HepG2 (cell line): ENCODE results near the gene CD2AP. TPM values are rescaled to one million over a fixed set of nuclear protein-coding genes. Genes with fewer than 3 reads are reported as not detected.

Experiments
- AGO1 ChIP-seq: fragments of 200-400 bp; formaldehyde crosslinking; IDR thresholded peaks from 2 replicates; pipeline ENCODE4 v1.6.1; 2017; ENCODE audit warnings: mild to moderate bottlenecking, low read depth, low read length, moderate library complexity; ENCODE audit not compliant: poor library complexity, severe bottlenecking
- ASH2L ChIP-seq: fragments of 300-600, 200-600 bp; sonication (generic); IDR thresholded peaks from 2 replicates; pipeline ENCODE4 v1.7.0; 2017; ENCODE audit warnings: low read depth, mild to moderate bottlenecking, moderate library complexity, mixed read lengths, low read length; ENCODE audit not compliant: insufficient read length
- DNMT1 ChIP-seq: sonication (generic); formaldehyde crosslinking; IDR thresholded peaks from 2 replicates; pipeline ENCODE4 v1.5.1; 2020; ENCODE audit warnings: mild to moderate bottlenecking, missing genetic modification reagents
- ELF4 ChIP-seq: sonication (generic); formaldehyde crosslinking; IDR thresholded peaks from 2 replicates; pipeline ENCODE4 v1.5.0; 2020; ENCODE audit warnings: missing genetic modification reagents, mild to moderate bottlenecking, moderate library complexity, borderline replicate concordance
- FLYWCH1 ChIP-seq: sonication (generic); formaldehyde crosslinking; IDR thresholded peaks from 2 replicates; pipeline ENCODE4 v1.8.1; 2023; ENCODE audit warnings: mild to moderate bottlenecking, missing genetic modification reagents
- GTF3A ChIP-seq: sonication (generic); formaldehyde crosslinking; conservative IDR thresholded peaks from 2 replicates; pipeline ENCODE4 v1.4.0; 2020; ENCODE audit warnings: mild to moderate bottlenecking, missing genetic modification reagents
- HNRNPK ChIP-seq: fragments of 200-400 bp; formaldehyde crosslinking; IDR thresholded peaks from 2 replicates; pipeline ENCODE4 v1.6.1; 2018; ENCODE audit warnings: low read length, low read depth, moderate library complexity, mild to moderate bottlenecking; ENCODE audit not compliant: poor library complexity, severe bottlenecking
- JUNB ChIP-seq: sonication (generic); formaldehyde crosslinking; IDR thresholded peaks from 2 replicates; pipeline ENCODE4 v1.8.0; 2022; ENCODE audit warnings: missing genetic modification reagents, mild to moderate bottlenecking, borderline replicate concordance
- LBX2 ChIP-seq: sonication (generic); formaldehyde crosslinking; IDR thresholded peaks from 2 replicates; pipeline ENCODE4 v1.5.0; 2020; ENCODE audit warnings: missing genetic modification reagents, mild to moderate bottlenecking, borderline replicate concordance
- POLR2G ChIP-seq: fragments of 200-400 bp; formaldehyde crosslinking; IDR thresholded peaks from 2 replicates; pipeline ENCODE4 v1.6.1; 2018; ENCODE audit warnings: mild to moderate bottlenecking, low read depth, low read length, moderate library complexity
- RNF219 ChIP-seq: sonication (generic); formaldehyde crosslinking; IDR thresholded peaks from 2 replicates; pipeline ENCODE4 v1.5.0; 2020; ENCODE audit warnings: mild to moderate bottlenecking, missing genetic modification reagents
- SRF ChIP-seq: IDR thresholded peaks from 2 replicates; pipeline ENCODE4 v1.6.1; 2011; ENCODE audit warnings: mild to moderate bottlenecking, low read depth, low read length, moderate library complexity
- TFAP4 ChIP-seq: sonication (generic); IDR thresholded peaks from 2 replicates; pipeline ENCODE4 v1.6.1; 2016; ENCODE audit warnings: low read depth, borderline replicate concordance
- ZFP1 ChIP-seq: IDR thresholded peaks from 2 replicates; pipeline ENCODE4 v1.6.1; 2016
- ZNF282 ChIP-seq: fragments of 450-650 bp; IDR thresholded peaks from 2 replicates; pipeline ENCODE4 v1.6.1; 2018; ENCODE audit not compliant: partially characterized antibody
- ZNF383 ChIP-seq: sonication (generic); formaldehyde crosslinking; IDR thresholded peaks from 2 replicates; pipeline ENCODE4 v1.4.0; 2020; ENCODE audit warnings: missing genetic modification reagents, mild to moderate bottlenecking, borderline replicate concordance
- ZNF546 ChIP-seq: sonication (generic); formaldehyde crosslinking; conservative IDR thresholded peaks from 2 replicates; pipeline ENCODE4 v1.8.1; 2023; ENCODE audit warnings: mild to moderate bottlenecking, missing genetic modification reagents
- ZNF776 ChIP-seq: sonication (generic); formaldehyde crosslinking; IDR thresholded peaks from 2 replicates; pipeline ENCODE4 v1.4.0; 2020; ENCODE audit warnings: mild to moderate bottlenecking, missing genetic modification reagents
- ZNF788 ChIP-seq: sonication (generic); formaldehyde crosslinking; IDR thresholded peaks from 2 replicates; pipeline ENCODE4 v1.5.0; 2020; ENCODE audit warnings: mild to moderate bottlenecking, missing genetic modification reagents, borderline replicate concordance
- polyA plus RNA-seq, 8 experiments: library from polyadenylated mRNA; depleted of rRNA in 3 of 8; stranded (reverse) in 7 of 8; unstranded in 1 of 8; fragments of >200 nt; fragmentation: Illumina TruSeq in 4 of 8; extraction: Trizol in 4 of 8; gene quantifications; 2 replicates each; pipeline versions ENCODE4 v1.2.1 to v1.2.3, GENCODE V29; 2011 to 2016; ENCODE audit warnings: low read depth in 4 of 8, missing spikeins in 1 of 8, mixed read lengths in 1 of 8; ENCODE audit not compliant: insufficient read depth in 1 of 8
- total RNA-seq, 5 experiments: library from RNA; depleted of rRNA; stranded (reverse); fragments of >200 nt; fragmentation: Illumina TruSeq; extraction: Trizol; gene quantifications; 2 replicates each; pipeline ENCODE4 v1.2.3, GENCODE V29; 2016; ENCODE audit warnings: low read depth in 1 of 5
- TF ChIP-seq, protein P1 (sequence below): IDR thresholded peaks from 2 replicates; pipeline ENCODE4 v1.6.1; 2016; ENCODE audit warnings: mild to moderate bottlenecking, missing biosample characterization, missing genetic modification reagents
- TF ChIP-seq, protein P2 (sequence below): IDR thresholded peaks from 2 replicates; pipeline ENCODE4 v1.6.1; 2016; ENCODE audit warnings: low read depth, control low read depth
- TF ChIP-seq, protein P3 (sequence below): sonication (generic); formaldehyde crosslinking; IDR thresholded peaks from 2 replicates; pipeline ENCODE4 v1.9.0; 2021; ENCODE audit warnings: missing genetic modification reagents, mild to moderate bottlenecking, borderline replicate concordance

CD2AP gene
- total and polyA plus RNA-seq, 2 of the 13 experiments (the other 11 are each of a cell fraction or from before 2014, with no cell fraction given): 8.6 to 31.9 TPM

- no peak for TF ChIP-seq GTF3A (CRISPR knock-in tag)
- TF ChIP-seq TFAP4: no peak; the same call in 1 of the 2 replicates
- peak; percentile 64 for TF ChIP-seq ZNF776 (CRISPR knock-in tag)
- TF ChIP-seq HNRNPK: no peak
- TF ChIP-seq ZNF383 (CRISPR knock-in tag): 0 out of 2 replicates have a peak, but pooled peaks have one; percentile 56
- TF ChIP-seq SRF: no peak
- 0 out of 2 replicates have a peak, but pooled peaks have one; percentile 32 for TF ChIP-seq RNF219
- TF ChIP-seq, protein P1, sequence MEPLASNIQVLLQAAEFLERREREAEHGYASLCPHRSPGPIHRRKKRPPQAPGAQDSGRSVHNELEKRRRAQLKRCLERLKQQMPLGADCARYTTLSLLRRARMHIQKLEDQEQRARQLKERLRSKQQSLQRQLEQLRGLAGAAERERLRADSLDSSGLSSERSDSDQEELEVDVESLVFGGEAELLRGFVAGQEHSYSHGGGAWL: peak; percentile 48; the same call in 1 of the 2 replicates
- TF ChIP-seq, protein P2, sequence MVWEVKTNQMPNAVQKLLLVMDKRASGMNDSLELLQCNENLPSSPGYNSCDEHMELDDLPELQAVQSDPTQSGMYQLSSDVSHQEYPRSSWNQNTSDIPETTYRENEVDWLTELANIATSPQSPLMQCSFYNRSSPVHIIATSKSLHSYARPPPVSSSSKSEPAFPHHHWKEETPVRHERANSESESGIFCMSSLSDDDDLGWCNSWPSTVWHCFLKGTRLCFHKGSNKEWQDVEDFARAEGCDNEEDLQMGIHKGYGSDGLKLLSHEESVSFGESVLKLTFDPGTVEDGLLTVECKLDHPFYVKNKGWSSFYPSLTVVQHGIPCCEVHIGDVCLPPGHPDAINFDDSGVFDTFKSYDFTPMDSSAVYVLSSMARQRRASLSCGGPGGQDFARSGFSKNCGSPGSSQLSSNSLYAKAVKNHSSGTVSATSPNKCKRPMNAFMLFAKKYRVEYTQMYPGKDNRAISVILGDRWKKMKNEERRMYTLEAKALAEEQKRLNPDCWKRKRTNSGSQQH (CRISPR knock-in tag): no peak
- TF ChIP-seq FLYWCH1 (CRISPR knock-in tag): peak; percentile 77; the same call in 1 of the 2 replicates
- peak; percentile 71; the same call in 1 of the 2 replicates for TF ChIP-seq ZNF788
- peak; percentile 96 for TF ChIP-seq ASH2L
- TF ChIP-seq ELF4 (CRISPR knock-in tag): no peak; the same call in 1 of the 2 replicates
- TF ChIP-seq, protein P3, sequence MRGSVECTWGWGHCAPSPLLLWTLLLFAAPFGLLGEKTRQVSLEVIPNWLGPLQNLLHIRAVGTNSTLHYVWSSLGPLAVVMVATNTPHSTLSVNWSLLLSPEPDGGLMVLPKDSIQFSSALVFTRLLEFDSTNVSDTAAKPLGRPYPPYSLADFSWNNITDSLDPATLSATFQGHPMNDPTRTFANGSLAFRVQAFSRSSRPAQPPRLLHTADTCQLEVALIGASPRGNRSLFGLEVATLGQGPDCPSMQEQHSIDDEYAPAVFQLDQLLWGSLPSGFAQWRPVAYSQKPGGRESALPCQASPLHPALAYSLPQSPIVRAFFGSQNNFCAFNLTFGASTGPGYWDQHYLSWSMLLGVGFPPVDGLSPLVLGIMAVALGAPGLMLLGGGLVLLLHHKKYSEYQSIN (CRISPR knock-in tag): no peak
- TF ChIP-seq POLR2G: peak; percentile 94
- TF ChIP-seq ZNF546 (CRISPR knock-in tag): no peak; the same call in 1 of the 2 replicates
- TF ChIP-seq JUNB: no peak
- no peak; the same call in 1 of the 2 replicates for TF ChIP-seq ZFP1 (CRISPR knock-in tag)
- no peak for TF ChIP-seq ZNF282
- TF ChIP-seq AGO1: no peak
- no peak; the same call in 1 of the 2 replicates for TF ChIP-seq LBX2
- peak; percentile 53; the same call in 1 of the 2 replicates for TF ChIP-seq DNMT1 (CRISPR knock-in tag)
Observed at GRCh38 chr6:47477497-47478232, at the start of gene CD2AP (continued).
